SIG-M5 treated with dmso at 0.1 percent for 504 hours (cell line): ENCODE measurements around the gene FAM114A2.

ENCODE experiments used
- DNase-seq: peaks from one replicate; lab custom pipeline; 2025; ENCODE audit not compliant: unreplicated experiment; lab: John Stamatoyannopoulos, UW

FAM114A2 gene

DNA sequence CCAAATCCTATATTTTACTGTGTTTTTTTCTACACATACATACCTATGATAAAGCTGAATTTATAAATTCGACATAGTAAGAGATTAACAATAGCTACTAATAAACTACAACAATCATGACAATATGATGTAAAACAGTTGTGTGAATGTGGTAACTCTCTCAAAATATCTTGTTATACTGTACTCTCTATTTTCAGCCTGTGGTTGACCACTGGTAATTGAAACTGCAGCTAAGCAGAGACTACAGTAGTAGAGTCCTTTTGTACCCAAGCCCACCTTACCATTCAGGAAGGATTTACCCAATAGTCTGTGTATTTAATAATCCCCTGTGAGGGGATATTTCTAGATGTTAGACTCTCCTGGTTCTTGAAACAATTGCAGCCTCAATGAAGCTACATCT is 86.7 kb downstream of the FAM114A2 start:
- DNase-seq: no peak

DNA sequence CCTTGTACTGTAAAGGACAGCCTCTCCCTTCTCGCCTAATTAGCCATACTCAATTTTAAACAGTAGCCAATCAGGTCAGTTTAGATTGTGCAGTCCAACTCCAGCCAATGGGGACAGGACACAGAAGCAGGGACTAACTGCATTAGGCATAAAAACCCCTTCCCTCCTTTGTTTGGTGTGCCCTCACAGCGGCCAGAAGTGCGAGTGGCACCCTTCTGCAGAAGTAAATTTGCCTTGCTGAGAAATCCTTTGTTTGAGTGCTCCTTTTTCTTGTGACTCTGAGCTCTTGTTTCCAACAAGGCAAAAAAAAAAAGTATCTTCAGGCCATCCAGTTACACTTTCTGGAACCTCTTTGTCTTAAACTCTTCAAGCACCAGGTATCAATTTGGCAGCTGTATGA is 97.4 kb downstream of the FAM114A2 start:
- DNase-seq: no peak
